Activated naive CD8-positive, alpha-beta T cell treated with anti-CD3 and anti-CD28 coated beads, Interleukin-2, amount 10 ng/mL, durations not matched to agents 7 days and 5 days (primary cell): ENCODE results near the gene PSMB2. TPM values are rescaled to one million over a fixed set of nuclear protein-coding genes. Genes with fewer than 3 reads are reported as not detected.
A peak's percentile ranks its signal among the peaks of the same experiment; 100 is the strongest.

Source experiments
- ATAC-seq: fragments of 150-1000 bp; cut with Tn5 transposase; one replicate; pipeline ENCODE4 v1.10.0; 2021; ENCODE audit warnings: low read depth, moderate library complexity
- POLR2A ChIA-PET: fragments of 350-600 bp; sonication (Branson Sonifier 250); formaldehyde crosslinking; loops from one replicate; lab custom pipeline; 2021; ENCODE audit warnings: antibody characterized with exemption; lab: Charles Lee
- DNase-seq: peaks from one replicate; pipeline ENCODE4 v3.0.0; 2021
- H3K27ac Mint-ChIP-seq: one replicate; pipeline ENCODE4 v1.8.0; 2022; ENCODE audit warnings: mild to moderate bottlenecking, mixed read lengths
- H3K27me3 Mint-ChIP-seq: one replicate; pipeline ENCODE4 v1.8.0; 2022; ENCODE audit warnings: mild to moderate bottlenecking, moderate library complexity, mixed read lengths
- H3K36me3 Mint-ChIP-seq: one replicate; pipeline ENCODE4 v1.8.0; 2021; ENCODE audit warnings: mild to moderate bottlenecking, mixed read lengths
- H3K4me1 Mint-ChIP-seq: one replicate; pipeline ENCODE4 v1.8.0; 2021; ENCODE audit warnings: mixed read lengths
- H3K4me3 Mint-ChIP-seq: one replicate; pipeline ENCODE4 v1.8.0; 2022; ENCODE audit warnings: mild to moderate bottlenecking, moderate library complexity, mixed read lengths
- H3K9me3 Mint-ChIP-seq: one replicate; pipeline ENCODE4 v1.8.0; 2021; ENCODE audit warnings: mixed read lengths
- total RNA-seq, 2 experiments: library from RNA; stranded (reverse); gene quantifications; one replicate each; pipeline ENCODE4 v1.2.3, GENCODE V29; 2021

Gene PSMB2
- total RNA-seq, 2 experiments from 2014 or later = 55.1 to 58.0 TPM

DNA sequence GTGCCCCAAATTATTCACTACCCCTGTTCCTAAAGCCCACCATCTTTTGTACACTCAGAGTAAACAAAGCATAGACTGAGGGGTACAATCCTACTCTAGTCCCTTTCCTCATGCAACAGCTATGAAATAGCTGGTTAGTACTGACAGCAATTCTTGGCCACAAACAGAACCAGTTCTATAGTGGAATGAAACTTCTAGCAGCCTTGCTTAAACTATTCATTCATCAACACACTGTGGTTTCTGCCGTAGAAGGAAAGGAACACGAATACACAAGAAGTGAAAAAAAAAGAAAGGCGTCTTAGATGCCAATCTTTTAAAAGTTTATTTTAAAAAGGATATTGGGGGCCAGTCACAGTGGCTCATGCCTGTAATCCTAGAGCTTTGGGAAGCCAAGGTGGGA is 9.9 kb downstream of the PSMB2 start:
- Mint-ChIP-seq H3K4me1 (peaks cover 11% of the 10 kb centered on the region), H3K27ac (no peak overlapping the region), H3K27me3 (no peaks in the 10 kb centered on the region), H3K36me3 (peaks cover 31% of the 10 kb centered on the region), H3K9me3 (no peaks in the 10 kb centered on the region), H3K4me3 (no peak overlapping the region)
- POLR2A ChIA-PET = no interaction called here
- DNase-seq = no peak
- ATAC-seq = no peak

DNA sequence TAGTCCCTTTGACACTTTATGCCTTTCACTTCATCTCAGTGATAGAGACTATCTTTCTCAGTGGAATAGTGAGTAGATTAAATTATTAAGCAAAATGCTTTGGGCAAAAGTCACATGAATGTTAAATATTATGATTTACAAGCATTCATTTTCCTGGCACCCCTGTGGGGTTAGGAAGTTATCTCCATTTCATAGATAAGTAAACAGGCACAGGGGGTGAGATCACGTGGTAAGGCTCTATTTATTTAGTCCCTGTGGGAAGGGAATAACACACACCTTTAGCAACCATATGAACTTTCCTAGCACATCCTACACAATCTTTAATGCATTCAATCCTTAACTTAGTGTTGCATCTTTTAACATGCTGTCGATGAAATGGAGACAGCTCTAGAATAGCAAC is 12.3 kb downstream of the PSMB2 start:
- no peak for ATAC-seq
- Mint-ChIP-seq H3K27ac (no peak overlapping the region), H3K36me3 (peaks cover 27% of the 10 kb centered on the region), H3K9me3 (no peaks in the 10 kb centered on the region), H3K27me3 (no peaks in the 10 kb centered on the region), H3K4me1 (peaks cover 8% of the 10 kb centered on the region), H3K4me3 (no peak overlapping the region)
- POLR2A ChIA-PET = interaction anchor here (0.7 kb wide), 1 partner anchor 16 kb away, joined by 3 read pairs; no protein-coding TSS in a partner anchor
- DNase-seq = no peak

DNA sequence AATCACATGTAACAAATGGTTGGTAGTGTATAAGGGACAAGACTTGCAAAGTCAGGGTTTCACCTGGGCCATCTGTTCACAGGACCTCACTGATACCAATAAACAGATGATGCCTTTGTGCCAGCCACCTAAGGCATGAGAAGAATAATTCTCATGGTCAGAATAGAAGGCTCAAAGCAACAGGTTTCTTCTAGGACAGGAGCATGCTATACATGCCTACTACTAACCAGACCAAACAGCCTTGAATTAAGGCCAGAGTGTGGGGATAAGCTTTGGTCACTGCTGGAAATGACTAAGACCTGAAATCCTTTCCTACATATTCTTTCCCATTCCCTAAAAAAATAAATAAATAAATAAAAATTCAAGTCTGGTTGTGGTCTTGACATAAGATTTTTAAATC is 17.5 kb downstream of the PSMB2 start:
- Mint-ChIP-seq H3K9me3 (no peaks in the 10 kb centered on the region), H3K27me3 (no peaks in the 10 kb centered on the region), H3K4me3 (no peak overlapping the region), H3K27ac (no peak overlapping the region), H3K36me3 (peaks cover 12% of the 10 kb centered on the region), H3K4me1 (peaks cover 5% of the 10 kb centered on the region)
- no peak for DNase-seq
- ATAC-seq = no peak
- POLR2A ChIA-PET = interaction anchor here (1.3 kb wide), 1 partner anchor 46 kb away, joined by 4 read pairs; no protein-coding TSS in a partner anchor

DNA sequence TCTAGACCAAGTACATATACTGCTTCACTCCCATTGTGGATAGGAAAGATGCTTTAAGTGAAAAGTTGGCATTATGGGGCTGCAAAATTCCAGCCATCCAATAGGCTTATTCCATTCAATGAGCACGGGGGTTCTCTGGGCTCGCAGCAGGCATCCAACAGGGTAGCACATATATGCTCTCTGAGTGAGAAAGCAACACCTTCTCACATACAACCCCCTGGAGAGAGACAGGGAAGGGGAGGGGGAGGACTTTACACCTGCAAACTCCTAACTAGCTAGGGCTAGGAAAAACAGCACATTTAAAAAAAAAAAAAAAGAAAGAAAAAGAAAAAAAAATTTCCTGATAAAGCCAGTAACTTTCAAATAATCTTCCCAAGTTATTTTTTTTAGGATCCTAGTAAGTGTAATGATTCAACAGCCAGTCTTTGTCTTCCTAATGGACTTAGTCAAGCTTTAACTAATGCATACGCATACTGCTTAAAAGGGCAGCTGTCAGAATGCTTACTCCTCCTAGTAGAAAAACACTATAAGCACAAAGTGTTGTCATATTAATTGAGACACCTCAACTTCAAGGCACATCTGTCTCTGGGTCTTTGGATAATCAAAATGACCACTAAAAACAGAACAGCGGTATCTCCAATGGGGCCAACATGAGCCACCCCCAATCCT is 18.7 kb downstream of the PSMB2 start:
- H3K4me1 Mint-ChIP-seq = peaks cover 7% of the 10 kb centered on the region
- no peak overlapping the region for H3K27ac Mint-ChIP-seq
- no peak for ATAC-seq

DNA sequence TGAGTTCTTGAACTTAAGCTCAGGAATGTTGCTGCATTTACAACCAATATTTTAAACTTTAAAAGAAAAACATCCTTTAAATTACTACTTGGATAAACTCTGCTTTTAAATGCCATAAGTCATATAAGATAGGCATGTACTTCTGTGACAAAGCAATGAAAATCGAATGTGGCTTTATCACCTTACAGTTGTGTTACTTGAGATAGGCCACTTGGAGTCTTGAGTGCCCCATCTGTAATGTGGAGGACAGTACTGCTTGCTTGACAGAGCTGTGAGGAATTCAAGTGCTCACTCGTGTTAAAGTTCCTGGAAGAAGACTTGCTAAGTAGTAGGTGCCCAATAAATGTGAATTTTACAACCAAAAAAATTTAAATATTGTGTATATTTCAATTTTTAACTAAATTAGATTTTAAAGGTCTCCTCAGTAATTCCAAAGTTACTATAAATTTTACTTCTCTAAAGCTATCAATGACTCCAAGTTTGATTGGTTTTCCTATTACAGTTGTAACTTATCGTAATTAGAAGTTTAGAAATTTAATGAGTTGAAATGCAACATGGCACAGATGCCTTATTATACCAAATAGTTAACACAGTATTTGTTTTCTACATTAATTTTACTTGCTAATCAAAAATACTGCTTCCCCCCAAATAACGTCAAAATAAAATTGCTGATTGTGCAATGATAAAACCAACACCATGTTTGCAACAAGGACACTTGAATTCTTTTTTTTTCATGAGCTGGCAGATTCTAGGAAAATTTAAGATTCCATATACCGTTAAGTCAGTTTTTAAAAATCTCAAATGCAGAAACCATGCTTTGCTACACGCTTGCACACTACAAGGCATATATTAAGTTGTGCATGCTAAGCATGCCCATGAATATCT is 21.8 kb downstream of the PSMB2 start:
- Mint-ChIP-seq H3K27ac (no peak overlapping the region), H3K27me3 (no peaks in the 10 kb centered on the region), H3K9me3 (no peaks in the 10 kb centered on the region), H3K4me3 (no peak overlapping the region), H3K36me3 (peaks cover 17% of the 10 kb centered on the region), H3K4me1 (peaks cover 12% of the 10 kb centered on the region)
- DNase-seq = no peak
- POLR2A ChIA-PET = no interaction called here
- ATAC-seq = no peak

More for the DNA sequence above, 18.7 kb downstream of the PSMB2 start:
- peaks cover 17% of the 10 kb centered on the region for H3K36me3 Mint-ChIP-seq
- H3K9me3 Mint-ChIP-seq = no peaks in the 10 kb centered on the region
- DNase-seq = no peak
- no peaks in the 10 kb centered on the region for H3K27me3 Mint-ChIP-seq
- H3K4me3 Mint-ChIP-seq = no peak overlapping the region
- POLR2A ChIA-PET = no interaction called here

DNA sequence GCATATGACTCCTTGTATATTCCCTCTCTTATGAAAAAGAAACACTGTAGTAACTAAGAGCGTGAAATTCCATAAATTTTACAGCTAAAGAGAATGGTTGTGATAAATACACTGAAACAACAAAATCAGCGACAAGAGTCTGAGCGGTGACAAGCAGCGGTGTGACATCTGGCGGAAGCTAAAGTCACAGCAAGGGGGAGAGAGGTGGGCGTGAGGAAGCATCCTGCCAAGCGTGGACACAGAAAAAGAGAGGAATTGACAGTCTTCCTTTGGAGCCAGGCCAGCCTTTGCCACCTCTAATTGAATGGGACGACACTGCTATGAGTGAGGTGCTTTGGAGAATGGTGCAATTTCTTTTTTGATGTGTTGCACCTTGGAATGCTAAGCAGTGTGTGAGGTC is 25.9 kb downstream of the PSMB2 start:
- POLR2A ChIA-PET = no interaction called here
- H3K4me3 Mint-ChIP-seq = no peak overlapping the region
- no peak for DNase-seq
- H3K36me3 Mint-ChIP-seq = peaks cover 15% of the 10 kb centered on the region
- H3K9me3 Mint-ChIP-seq = no peaks in the 10 kb centered on the region
- H3K27me3 Mint-ChIP-seq = no peaks in the 10 kb centered on the region
- H3K27ac Mint-ChIP-seq = no peak overlapping the region
- H3K4me1 Mint-ChIP-seq = peaks cover 9% of the 10 kb centered on the region
- ATAC-seq = no peak

DNA sequence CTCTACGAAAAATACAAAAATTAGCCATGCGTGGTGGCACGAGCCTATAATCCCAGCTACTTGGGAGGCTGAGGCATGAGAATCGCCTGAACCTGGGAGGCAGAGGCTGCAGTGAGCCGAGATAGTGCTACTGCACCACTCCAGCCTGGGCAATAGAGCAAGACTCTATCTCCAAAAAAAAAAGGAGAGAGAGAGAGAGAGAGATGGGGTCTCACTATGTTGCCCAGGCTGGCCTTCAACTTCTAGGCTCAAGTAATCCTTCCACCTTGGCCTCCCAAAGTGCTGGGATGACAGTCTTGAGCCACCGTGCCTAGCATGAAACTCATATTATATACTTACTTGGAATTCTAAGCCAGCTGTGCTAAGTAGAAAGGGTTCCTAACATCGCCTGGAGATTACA is 29.7 kb downstream of the PSMB2 start:
- ATAC-seq (no peak), DNase-seq (no peak)
- Mint-ChIP-seq H3K4me3 (no peak overlapping the region), H3K9me3 (no peaks in the 10 kb centered on the region), H3K36me3 (peaks cover 25% of the 10 kb centered on the region), H3K27ac (no peak overlapping the region), H3K4me1 (peaks cover 7% of the 10 kb centered on the region), H3K27me3 (no peaks in the 10 kb centered on the region)
- POLR2A ChIA-PET = no interaction called here

DNA sequence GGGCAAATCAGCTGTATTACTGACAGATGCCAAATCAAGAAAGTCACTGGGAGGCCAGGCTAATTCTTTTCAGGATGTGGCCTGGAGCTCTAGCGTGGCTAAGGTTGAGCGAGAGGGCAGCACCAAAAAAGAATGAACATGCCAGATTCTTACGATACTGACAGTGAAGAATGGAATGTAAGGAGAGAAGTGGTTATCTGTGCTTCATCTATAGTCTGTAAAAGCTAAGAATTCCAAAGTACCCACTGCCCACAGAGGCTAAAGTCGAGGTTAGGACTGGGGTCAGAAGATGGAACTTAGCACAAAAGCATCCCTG is 35.5 kb downstream of the PSMB2 start:
- ATAC-seq = no peak
- Mint-ChIP-seq H3K4me3 (no peak overlapping the region), H3K9me3 (no peaks in the 10 kb centered on the region), H3K27ac (peak overlapping the region; percentile 5), H3K36me3 (peaks cover 32% of the 10 kb centered on the region), H3K27me3 (no peaks in the 10 kb centered on the region), H3K4me1 (peaks cover 8% of the 10 kb centered on the region)
- POLR2A ChIA-PET = no interaction called here
- DNase-seq = no peak

DNA sequence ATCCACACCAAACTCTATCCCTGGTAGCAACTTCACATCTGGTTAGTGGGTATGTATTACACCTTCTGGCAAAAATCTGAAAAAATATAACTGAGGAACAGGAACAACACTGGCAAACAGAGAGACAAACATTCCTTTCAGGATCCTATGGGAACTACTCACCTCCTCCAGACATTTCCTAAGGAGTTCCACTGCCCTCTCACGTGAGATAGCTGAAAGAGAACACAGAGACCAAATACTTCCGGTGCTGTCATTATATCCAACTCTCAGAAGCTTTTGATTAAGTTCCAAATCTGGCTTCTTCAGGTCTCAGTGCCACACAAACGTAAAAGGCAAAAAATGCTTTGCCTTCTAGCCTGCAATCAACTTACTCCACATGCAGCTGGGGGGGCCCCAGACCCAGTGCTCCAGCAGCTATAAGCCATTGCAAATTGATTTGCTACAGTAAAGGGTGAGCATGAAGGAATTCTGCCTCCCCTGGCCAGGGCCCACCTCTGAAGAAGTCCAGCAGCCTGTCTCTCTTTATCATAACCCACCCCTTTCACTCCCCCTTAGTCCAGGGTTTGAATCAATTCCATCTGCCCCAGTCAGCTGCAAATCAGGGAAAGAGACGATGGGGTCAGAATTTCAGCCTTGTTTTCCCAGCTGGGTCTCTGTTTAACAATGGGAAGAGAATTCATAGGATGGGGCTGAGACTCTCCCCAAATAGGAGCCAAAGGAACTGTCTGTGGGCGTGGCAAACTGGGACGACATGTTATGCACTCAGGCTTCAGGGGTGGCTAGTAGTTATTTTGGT is 36.1 kb downstream of the PSMB2 start:
- POLR2A ChIA-PET = interaction anchor here (1.1 kb wide), 1 partner anchor 28 kb away, joined by 4 read pairs; no protein-coding TSS in a partner anchor
- ATAC-seq (no peak), DNase-seq (no peak)
- peaks cover 29% of the 10 kb centered on the region for H3K36me3 Mint-ChIP-seq
- H3K27me3 Mint-ChIP-seq = no peaks in the 10 kb centered on the region
- no peaks in the 10 kb centered on the region for H3K9me3 Mint-ChIP-seq
- H3K4me3 Mint-ChIP-seq = no peak overlapping the region
- no peak overlapping the region for H3K27ac Mint-ChIP-seq
- peaks cover 8% of the 10 kb centered on the region for H3K4me1 Mint-ChIP-seq

DNA sequence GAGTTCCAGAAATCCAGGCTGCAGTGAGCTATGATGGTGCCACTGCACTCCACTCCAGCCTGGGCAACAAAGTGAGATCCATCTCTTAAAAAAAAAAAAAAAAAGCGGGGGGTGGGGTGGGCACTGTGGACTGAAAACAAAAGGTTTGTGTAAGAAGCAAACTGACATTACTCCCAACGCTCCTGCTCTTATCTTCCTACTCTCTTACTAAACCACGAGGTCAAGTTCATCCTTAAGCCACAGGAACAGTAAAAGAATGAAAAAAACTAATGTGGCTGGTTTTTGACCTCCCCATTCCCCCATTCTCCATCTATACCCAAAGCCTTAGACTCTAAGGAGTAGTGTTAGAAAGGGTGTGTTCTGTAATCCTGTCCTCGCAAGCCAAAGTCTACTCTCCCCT is 37.4 kb downstream of the PSMB2 start:
- H3K9me3 Mint-ChIP-seq = no peaks in the 10 kb centered on the region
- POLR2A ChIA-PET = interaction anchor here (0.6 kb wide), 1 partner anchor 1518 kb away, joined by 5 read pairs; no protein-coding TSS in a partner anchor
- no peak for DNase-seq
- H3K36me3 Mint-ChIP-seq = peaks cover 22% of the 10 kb centered on the region
- ATAC-seq = no peak
- no peak overlapping the region for H3K4me3 Mint-ChIP-seq
- H3K27me3 Mint-ChIP-seq = no peaks in the 10 kb centered on the region
- H3K4me1 Mint-ChIP-seq = peaks cover 8% of the 10 kb centered on the region
- H3K27ac Mint-ChIP-seq = peak overlapping the region; percentile 26

DNA sequence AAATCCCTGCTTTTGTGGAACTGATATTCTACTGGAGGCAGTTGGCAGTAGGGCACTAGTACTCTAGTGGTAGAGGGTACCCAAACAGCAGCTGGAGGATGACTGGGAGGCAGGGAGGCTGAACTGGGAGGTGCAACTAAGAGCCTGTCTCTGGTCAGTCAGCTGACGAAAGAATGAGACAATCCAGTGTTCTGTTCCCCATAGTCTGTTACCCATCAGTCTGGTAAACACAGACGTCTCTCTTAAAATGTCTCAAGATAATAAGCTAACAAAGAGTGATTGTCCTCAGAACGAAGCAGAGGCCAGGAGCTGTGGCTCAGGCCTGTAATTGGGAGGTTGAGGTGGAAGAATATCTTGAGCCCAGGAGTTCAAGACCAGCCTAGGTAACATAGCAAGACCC is 37.9 kb downstream of the PSMB2 start:
- DNase-seq (no peak), ATAC-seq (no peak)
- no peak overlapping the region for H3K27ac Mint-ChIP-seq
- peaks cover 8% of the 10 kb centered on the region for H3K4me1 Mint-ChIP-seq
- POLR2A ChIA-PET = interaction anchor here (0.6 kb wide), 1 partner anchor 1518 kb away, joined by 5 read pairs; no protein-coding TSS in a partner anchor
- no peaks in the 10 kb centered on the region for H3K9me3 Mint-ChIP-seq
- no peaks in the 10 kb centered on the region for H3K27me3 Mint-ChIP-seq
- peaks cover 21% of the 10 kb centered on the region for H3K36me3 Mint-ChIP-seq
- no peak overlapping the region for H3K4me3 Mint-ChIP-seq

DNA sequence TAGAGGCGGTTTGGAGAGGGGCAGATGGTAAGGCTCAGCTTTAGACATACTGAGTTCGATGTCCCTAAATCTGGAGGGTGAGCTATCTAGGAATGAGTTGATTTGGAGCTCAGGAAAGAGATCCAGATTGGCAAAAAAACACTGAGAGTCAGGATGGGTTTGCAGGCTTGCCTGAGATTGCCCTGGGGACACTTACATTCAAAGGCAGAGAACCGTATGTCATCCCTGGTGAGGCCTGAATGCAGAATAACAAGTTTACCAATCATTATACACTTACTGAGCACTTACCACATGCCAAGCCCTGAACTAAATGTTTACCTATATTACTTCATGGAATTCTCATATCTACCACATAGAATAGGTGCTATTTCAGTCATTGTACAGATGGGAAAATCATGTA is 40.7 kb downstream of the PSMB2 start:
- Mint-ChIP-seq H3K4me1 (no peaks in the 10 kb centered on the region), H3K4me3 (no peak overlapping the region), H3K9me3 (no peaks in the 10 kb centered on the region), H3K27ac (no peak overlapping the region), H3K27me3 (no peaks in the 10 kb centered on the region), H3K36me3 (peaks cover 14% of the 10 kb centered on the region)
- DNase-seq (no peak), ATAC-seq (no peak)
- POLR2A ChIA-PET = no interaction called here

DNA sequence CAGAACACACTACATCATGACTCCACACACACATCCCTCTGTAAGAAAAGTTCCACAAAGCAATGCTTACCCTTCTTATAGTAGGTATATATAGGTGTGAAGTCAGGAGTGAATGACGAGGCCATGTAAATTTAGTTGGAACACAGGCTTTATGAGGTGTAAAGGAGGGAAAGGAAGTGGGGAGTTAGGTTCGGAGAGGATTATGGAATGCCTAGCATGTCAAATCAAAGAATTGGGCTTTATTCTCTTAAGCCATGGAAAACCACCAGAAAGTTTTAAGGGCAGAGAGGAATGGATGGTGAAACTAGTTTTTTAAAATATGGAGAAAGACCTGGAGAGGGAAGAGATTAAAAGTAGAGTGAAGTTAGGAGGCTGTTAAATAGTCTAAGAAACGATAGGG is 41.9 kb downstream of the PSMB2 start:
- POLR2A ChIA-PET = interaction anchor here (0.6 kb wide), 1 partner anchor 147 kb away, joined by 3 read pairs; no protein-coding TSS in a partner anchor
- Mint-ChIP-seq H3K9me3 (no peaks in the 10 kb centered on the region), H3K27ac (peak overlapping the region; percentile 8), H3K36me3 (peaks cover 7% of the 10 kb centered on the region), H3K4me1 (no peaks in the 10 kb centered on the region), H3K27me3 (no peaks in the 10 kb centered on the region), H3K4me3 (no peak overlapping the region)
- DNase-seq (no peak), ATAC-seq (no peak)
